ENCODE measurements around the gene GTPBP3.

GTPBP3 gene

DNA sequence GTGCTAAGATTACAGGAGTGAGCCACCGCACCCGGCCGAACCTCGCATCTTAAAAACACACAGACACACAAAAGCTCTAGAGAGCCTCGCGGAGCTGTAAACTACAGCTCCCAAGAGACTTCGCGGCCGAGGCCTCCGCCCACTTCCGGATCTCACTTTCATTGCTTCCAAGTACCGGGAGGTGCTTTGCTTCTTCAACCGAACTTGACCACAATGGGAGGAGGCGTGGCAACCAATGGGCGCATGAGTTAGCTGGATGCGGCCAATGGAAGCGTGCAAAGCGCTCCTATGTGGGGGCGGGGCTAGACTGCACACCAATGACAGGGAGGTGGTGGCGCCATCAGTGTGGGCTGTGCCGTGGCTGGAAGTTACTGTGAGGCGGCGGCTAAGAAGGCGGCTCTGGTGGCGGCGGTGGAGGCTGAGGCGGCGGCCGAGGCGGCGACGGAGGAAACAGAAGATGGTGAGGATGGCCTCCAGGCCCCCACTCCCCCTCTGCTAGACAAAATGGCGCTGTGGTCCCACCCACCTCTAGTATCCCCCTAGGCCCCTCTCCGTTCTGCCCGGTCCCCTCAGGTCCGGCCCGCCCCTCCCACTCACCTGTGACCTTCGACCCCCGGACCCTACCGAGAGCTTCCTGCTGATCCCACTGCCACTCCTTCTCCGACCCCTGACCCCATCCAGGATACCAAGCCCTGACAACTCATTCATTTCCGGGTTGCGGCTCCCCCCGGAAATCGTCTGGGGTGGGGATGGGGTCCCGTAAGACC is 28.0 kb upstream of the GTPBP3 start, which contains the start of gene DDA1:
Gene DDA1 (plus strand): TSS at position 366 of the 767 bp plus-strand sequence. CDS start 92 bp downstream, at position 458.
- peak; percentile 98 for DNase-seq

DNA sequence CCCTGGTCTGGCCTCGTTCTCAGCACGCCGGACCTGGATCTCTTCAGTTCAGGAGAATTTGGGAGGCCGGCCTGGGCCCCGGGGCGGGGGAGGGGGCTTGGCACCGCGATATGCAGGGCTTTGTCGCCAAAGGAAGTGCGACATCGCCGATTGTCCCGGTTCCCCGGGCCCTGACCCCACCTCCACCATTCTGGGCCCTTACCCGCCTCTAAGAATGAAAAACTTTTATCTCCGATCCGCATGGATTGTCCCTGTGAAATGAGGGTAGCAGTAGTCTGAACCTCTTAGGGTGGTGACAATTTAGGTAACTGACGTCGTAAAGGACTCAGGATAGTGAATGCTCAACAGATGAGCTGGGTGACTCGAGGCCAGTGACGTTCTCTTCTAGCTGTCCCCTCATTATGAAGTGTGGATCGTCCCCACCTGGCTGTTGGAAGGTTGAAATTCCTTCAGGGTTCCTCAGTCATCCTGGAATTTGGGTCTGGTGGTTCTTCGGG is 27.3 kb upstream of the GTPBP3 start:
- DNase-seq: no peak

DNA sequence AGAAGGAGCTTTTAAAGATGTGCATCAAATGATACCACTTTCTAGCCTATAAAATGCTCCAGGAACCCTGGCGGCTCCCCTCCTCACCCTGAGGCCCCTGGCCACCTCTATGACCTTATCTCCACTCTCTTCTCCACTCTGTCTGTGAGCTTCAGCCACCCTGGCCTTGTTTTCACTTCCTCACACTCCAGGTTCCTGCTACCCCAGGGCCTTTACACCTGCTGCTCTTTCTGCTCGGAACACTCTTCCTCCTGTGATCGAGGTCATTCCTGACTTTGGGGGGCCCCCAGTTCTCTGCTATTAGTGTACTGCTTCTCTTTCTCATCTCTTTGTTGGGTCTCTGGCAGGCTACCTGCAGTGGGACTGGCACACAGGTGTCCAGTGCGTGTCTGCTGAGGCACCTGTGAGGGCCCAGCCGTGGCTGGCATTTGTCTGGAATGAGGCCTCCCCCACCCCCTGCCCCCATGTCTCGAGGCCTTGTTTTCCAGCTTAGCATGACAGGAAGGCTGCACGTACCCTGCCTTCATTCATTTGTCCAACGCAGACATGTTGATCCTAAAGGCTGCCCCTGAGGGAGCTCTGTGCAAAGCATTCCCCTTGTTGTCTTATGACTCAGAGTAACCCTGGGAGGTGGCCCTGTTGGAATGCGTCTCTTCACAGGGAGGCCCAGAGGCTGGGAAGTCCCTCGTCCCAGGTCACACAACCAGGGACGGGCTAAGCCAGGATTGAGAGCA is 25.7 kb upstream of the GTPBP3 start:
- DNase-seq: no peak

DNA sequence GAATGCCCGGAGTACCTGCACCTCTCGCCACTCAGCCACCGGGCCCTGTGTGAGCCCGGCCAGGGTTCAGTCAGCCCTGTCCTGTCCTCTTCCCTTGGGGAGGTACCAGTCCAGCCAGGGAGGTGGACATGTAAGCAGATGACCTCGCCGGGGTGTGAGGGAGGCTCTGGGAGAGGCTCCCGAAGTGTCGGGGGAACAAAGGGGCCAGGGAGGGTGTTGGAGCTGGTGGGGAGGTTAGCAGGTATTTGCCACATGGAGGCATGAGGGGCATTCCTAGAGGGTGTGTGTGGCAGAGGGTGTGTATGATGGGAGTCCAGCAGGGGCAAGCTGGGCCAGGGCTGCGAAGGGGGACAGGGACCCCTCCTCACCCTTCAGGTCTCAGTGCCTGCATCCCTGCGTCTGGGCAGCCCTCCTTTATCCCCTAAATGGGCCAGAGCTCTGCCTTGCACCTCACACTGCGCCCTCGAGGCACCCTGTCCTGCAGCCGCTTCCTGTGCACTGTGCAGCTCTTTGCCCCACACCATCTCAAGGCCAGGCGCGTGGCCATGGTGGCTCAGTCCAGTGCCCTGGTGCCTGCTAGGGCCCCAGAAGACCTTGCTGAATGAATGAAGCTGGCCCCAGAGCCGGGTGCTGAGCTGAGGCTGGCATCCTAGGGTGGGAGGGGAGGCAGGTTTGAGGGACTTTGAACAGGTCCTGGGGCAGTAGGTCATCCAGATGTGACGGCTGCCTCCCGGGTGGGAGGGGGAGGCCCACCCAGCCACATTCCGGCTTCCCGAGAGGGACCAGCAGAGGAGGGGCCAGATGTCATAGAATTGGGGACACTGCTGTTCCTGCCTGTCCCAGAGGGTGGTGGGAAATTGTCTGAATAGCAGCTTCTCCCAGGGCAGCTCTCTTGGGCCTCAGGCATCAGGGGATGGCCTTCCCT is 24.9 kb upstream of the GTPBP3 start:
- DNase-seq: no peak

DNA sequence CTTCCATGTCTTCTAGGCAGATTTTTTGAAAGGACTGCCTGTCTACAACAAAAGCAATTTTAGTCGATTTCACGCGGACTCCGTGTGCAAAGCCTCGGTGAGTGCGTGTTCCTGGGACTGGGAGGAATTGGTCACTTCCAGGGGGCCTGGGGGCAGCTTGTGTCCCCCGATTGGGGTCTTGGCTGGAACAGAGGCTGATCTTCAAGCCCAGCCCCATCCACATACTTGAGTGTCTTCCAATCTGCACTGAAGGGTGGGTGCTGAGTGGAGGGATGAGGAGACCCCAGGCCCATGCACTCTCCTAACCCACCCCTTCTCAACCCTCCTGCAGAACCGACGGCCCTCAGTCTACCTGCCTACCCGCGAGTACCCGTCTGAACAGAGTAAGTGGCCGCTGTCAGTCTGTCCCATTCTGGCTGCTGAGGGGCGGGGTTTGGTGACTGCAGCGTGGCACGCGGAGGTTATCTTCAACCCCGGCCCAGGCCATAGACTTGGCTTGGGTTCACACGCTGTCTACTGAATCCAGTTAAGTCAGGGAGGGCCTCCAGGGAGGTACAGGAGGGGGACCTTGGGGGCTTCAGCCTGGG is 23.3 kb upstream of the GTPBP3 start:
- no peak for DNase-seq

DNA sequence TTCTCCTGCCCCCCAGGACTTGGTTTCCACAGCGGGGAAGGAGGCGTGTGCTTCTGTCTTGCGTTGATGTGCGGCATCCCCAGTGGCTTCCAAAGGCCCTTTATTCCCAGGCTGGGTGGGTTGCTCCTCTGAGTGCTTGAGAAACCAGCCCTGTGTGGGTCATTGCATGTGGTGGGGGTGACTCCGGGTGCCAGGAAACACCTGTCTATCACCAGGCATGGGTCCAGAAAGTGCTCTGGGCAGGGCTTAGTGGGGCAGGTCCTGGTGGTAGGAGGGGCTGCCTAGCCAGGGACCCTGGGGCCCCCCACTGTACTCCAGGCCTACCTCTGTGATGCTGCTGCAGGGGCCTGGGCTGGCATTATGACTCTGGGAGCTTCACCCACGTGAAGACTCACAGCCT is 18.4 kb upstream of the GTPBP3 start:
- DNase-seq: no peak

DNA sequence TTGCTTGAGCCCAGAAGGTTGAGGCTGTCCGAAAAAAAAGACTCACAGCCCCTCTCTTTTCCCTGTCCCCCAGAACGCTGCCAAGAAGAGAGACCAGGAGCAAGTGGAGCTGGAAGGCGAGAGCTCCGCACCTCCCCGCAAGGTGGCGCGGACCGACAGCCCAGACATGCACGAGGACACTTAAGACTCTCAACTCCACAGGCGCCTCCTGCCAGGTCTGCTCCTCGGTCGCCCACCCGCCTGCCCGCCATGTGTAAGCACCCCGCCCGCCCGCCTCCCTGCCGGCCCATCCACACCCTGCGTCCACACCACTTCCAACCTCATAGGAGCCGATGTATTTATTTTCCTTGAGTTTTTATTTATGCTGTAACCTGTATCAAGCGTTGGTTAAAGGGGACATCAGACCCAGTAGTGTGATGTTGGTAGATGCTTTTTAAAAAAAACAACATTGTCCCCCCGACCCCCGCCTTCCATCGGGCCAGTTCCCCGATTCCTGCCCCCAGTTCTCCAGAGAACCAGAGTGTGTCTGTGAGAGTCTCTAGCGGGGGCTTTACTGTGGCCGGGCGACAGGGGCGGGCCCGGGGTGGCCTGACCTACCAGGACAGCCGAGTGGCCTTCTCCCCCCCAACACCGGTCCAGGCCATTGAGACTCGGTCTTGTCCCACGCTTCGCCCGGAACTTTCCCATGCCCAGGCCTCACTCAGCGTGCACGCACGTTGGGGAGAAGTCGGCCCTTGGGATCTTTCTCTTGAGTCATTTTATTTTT is 17.7 kb upstream of the GTPBP3 start:
- DNase-seq: no peak

DNA sequence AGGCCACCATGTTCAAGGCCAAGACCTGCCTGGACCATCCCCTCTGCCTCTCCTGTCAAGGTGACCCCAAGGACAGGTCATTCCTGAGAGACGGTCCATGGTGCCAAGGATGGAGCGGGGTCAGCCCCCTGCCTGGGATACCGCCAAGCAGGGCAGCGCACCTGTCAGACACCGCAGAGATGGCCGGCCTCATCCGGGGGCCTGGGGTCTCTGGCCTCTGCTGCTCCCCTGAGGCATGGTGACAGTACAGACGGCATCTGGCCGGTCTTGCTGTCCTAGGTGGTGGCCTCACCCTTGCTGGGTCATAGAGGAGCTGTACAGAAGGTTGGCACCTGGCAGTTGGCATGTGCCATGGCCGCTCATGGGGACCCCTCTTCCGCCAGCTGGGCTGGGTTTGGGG is 16.9 kb upstream of the GTPBP3 start:
- DNase-seq: no peak

DNA sequence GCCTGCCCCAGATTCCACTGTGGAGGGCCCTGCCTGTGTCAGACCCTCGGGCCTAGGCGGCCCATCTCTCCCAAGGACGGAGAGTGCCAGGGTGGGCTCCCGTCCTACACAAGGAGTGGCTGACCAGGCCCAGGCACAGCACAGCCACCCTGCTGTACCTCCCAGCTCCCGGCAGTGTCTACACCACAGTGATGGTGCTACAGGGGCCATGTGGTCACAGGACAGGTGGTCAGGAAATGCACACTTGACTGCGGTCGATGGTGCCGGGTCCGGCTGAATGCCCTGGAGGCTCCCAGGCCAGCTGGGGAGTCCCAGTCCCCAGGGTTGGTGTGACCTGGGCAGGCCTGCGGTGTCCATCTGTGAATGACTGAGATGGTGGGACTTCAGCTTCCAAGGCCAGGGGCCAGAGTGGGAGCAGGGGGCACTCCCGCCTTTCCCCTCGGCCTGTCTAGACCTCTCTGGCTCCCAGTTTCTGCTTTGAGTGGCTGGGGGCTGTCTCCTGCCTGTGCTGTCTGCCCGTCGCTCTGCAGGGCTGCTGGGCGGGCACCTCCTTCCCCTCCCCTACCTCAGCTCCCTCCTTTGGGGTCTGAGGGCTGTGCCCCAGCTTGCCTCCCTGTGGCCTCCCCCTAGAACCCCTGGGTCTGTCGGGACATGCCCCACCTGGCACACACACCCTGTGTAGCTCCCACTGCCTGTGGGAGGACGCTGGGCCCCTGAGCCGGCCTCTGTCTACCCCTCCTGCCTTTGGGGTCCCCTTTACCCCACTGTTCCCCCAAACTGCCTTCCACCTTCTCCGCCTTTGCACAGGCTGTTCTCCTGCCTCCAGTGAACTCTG is 15.5 kb upstream of the GTPBP3 start:
- DNase-seq: no peak

DNA sequence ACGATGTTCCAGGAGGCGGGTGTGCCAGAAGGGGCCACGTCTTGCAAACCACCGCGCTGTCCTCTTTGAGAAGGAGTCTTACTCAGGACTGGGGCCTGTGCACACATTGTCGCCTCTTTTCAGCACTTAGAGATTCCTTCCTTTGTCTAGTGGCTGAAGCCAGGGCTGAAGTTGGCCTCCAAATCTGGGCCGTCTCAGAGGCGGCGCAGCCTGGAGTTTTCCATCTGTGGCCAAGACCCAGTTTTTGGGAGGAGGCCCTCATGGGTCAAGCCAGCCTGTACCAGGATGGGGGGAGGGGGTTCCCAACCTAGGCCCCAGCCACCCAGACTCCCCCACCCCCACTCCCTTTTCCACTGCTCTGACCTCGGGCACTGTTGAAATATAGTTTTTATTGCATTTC is 14.5 kb upstream of the GTPBP3 start:
- no peak for DNase-seq

DNA sequence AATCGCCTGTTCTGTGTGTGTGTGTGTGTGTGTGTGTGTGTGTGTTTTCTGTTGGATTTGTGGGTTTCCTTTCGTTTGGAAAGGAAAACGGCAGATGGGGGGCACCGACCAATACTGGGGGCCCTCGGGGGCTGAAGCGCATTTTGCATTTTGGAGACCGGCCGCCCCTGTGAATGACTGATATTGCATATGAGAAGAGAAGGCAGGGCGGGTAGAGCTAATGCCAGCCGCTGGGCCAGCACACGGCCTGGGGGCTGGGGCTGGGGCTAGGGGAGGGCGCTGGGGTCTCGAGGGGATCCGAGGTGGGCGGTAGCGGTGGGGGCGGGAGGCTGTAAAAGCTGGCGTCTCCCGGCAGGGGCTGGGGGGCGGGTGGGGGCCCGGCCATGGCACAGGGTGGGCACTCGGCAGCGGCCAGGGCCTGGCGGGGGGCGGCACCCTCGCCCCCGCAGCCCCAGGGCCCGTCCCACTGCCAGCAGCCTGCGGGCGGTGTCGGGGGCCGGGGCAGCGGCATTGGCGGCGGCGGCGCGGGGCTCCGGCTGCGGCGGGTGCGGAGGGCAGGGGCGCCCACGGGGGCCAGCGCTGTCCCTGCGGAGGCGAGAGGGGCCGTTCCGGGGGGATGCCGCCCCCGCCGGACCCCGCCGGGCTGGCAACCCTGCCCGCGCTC is 13.9 kb upstream of the GTPBP3 start:
- no peak for DNase-seq

DNA sequence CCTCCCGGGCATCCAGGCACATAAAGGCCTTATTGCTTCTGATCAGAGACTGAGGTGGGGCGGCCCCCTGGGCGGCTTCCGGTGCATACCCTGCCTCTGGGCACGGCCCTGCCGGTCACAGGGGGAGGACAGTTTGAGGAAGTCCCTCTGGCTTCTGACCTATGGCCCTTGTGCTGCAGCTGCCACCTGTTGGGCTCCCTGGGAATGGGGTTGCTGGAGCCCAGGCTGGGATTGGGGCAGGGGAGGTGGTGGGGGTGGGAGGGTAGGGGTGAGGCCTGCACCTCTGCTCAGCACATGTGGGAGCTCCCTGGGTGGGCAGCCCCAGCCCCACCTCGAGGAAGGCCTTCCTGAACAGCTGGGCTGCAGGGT is 13.4 kb upstream of the GTPBP3 start:
- no peak for DNase-seq

DNA sequence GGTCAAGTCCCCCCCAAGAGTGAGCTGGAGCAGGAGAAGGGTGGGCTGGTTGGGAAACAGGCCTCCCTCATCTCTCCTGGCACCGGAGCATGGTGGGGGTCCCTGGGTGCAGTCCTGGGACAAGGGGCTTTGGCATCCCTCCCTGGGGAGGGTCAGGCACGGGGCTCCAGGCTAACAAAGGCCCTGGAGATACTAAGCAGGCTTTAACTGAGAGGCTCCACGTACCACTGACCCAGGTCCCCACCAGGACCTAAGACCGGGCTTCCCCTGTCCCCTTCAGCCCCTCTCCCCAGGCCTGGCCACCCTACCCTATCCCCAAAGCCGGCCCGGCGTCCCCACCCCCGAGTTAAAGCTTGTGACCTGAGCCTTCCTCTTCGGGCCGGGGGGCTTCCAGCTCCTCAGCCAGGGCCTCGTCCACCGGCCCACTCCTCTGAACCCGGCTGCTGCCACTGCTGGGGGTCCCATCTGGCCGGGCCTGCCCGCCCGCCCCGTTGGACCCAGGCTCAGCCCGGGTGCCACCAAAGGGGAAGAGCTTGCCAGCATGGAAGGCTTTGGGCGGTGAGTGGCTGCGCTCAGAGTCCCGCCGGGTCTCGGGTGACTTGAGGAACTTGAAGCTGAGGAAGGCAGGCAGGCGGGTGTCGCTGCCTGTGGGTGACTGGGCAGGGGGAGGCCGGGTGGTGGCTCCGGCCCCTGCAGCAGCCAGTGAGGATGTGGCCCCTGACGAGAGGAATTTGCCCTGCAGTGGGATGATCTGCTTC is 12.8 kb upstream of the GTPBP3 start:
- no peak for DNase-seq

DNA sequence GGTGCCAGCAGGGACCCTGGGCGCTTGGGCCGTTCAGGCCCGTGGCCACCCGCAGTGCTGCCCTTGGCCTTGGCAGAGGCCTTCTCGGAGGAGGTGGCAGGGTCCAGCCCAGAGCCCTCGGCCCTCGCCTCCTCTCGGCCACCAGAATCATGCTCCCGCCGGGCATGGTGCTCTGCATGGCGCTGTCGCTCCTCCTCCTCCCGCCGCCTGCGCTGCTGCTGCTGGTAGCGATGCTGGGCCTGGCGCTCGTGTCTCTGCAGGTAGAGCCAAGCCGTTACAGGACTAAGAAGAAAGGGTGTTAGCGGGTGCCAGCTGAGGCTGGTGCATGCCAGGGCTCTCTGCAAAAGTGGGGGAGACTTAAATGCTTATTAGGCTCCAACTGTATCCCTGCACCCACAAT is 12.2 kb upstream of the GTPBP3 start:
- no peak for DNase-seq

DNA sequence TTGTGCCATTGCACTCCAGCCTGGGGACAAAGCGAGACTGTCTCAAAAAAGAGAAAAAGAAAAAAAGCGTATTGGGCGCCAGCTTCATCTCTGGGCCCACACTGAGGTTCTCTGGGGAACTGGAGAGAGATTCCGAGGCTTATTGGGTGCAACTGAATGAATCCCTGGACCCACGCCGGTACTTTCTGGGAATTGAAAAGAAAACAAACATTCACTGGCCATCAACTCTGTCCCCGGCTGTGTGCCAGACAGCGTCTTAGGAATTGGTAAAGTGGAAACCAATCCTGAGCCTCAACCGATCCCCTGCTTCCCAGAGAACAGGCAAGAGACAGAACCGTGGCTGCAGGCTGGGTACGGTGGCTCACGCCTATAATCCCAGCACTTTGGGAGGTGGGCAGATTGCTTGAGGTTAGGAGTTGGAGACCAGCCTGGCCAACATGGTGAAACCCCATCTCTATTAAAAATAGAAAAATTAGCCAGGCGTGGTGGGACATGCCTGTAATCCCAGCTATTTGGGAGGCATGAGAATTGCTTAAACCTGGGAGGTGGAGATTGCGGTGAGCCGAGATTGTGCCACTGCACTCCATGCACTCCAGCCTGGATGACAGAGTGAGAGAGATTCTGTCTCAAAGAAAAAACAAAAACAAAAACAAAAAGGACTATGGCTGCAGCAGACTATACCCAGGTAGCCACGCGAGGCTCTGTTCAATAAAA is 11.3 kb upstream of the GTPBP3 start:
- no peak for DNase-seq

DNA sequence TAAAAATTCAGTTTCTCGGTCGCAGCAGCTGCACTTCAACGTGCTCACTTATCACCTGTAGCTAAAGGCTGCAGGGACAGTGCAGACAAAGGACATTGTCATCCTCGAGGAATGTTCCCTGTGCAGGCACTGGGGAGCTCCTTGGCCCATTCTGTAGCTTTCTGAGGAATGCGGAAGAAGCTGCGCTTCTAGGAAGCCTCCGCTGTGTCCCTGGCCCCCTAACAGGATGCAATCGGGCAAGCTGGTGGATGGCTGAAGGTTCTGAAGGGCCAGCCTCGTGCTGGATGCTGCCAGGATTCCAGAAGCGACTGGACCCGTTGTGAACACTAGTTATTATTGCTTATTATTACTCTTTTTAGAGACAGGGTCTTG is 10.8 kb upstream of the GTPBP3 start:
- no peak for DNase-seq

DNA sequence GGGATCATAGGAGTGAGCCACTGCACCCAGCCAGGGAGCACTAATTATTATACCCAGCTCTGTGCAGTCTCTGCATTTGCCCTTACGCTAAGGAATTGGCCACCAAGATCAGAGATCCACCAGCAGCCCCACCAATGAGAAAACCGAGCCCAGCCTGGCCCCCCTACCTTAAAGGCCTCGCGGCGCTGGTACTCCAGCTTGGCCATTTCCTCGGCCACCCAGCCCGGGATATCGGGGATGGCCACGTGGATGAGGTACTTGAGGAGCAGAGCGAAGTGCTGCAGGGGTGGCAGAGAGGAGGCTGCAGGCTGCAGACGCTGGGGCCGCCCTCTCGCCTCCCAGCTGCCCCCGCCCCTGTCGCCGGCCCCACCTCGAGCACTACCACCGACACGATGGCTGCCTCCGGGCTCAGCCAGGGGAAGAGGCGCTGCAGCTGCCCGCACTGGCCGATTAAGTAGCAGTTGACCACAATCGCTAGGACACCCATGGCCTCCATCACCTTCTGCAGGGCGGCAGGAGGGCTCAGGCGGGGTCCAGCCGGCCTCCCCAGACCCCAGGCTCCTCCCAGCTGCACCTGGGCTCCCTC is 10.2 kb upstream of the GTPBP3 start:
- DNase-seq: no peak

DNA sequence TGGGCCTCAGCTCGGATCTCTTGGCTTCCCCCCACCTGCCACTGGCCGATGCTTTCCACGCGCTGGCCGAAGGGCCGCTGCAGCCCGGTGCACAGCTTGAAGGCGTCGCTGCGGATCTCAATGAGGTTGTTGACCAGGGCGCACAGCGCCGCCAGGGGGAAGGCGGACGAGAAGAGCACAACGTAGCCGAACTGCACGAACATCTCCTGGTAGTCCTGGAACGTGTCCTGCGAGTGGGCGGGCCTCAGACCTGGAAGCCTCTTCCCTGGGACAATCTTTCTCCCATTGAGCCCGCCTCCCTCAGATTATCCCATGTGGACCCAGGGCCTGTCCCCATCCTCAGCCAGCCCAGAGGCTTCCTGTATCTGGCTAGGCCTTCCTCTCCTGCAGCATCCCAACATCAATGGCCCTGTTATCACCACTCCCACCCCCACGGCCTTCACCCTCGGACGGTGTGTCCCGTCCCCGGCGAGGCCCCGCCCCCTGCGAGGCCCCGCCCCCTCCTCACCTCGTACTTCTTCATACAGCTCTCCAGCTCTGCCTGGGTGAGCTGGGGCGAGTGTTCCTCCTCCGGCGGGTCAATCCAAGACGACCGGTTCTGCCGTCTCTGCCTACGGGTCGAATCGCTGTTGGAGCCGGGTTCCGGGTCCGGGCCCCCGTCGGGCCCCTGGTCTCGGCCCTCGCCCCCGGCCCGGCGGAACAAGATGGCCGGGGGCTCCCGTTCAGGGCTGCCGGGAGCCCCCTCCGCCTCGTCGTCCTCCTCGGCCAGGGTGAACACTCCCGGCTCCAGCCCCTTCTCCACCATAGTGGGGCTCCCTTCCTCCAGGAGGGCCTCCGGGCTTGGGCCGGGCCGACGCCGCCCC is 9.5 kb upstream of the GTPBP3 start:
- DNase-seq: peak; percentile 38

All from activated effector memory CD4-positive, alpha-beta T cell treated with Interleukin-2 at 50 U/mL for 16 hours (primary cell).